ENCODE data around the gene VAPB.

DNA sequence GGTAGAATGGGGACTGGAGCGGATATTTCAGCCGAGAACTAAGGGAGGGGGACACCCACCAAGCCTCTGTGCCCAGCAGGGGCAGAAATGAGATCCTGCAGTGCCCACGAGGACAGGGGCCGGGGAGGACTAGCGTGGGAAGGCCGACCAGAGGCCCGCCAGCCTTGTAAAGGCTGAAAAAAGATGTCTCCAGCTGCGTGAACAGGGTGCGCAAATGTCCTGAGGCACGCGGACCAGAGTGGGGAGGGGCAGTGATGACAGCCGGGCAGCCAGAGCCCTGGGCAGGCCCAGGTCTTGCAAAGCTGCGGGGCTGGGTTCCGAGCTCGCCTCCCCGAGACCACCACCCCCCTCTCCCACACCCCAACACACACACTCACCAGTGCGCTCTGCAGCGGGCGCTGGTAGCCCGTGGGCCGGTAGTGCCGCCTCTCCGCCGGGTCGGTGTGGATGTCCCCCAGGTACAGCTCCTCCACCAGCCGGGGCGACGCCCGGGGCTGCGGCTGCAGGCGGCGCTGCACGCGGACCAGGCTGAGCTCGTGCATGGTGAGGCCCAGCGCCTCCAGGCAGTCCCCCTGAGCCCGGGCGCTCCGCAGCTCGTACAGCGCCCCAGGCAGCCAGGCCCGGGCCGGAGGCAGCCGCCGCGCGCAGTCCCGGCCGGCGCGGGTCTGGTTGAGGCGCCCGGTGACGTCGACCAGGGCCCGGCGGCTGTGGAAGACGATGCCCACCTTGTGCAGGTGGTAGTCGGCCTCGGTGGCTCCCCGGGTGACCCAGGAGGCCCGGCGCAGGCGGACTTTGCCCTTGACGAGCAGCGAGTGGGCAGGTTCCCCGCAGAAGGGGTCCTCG, 77.9 kb downstream of the VAPB start:
- TF ChIP-seq, protein P1, sequence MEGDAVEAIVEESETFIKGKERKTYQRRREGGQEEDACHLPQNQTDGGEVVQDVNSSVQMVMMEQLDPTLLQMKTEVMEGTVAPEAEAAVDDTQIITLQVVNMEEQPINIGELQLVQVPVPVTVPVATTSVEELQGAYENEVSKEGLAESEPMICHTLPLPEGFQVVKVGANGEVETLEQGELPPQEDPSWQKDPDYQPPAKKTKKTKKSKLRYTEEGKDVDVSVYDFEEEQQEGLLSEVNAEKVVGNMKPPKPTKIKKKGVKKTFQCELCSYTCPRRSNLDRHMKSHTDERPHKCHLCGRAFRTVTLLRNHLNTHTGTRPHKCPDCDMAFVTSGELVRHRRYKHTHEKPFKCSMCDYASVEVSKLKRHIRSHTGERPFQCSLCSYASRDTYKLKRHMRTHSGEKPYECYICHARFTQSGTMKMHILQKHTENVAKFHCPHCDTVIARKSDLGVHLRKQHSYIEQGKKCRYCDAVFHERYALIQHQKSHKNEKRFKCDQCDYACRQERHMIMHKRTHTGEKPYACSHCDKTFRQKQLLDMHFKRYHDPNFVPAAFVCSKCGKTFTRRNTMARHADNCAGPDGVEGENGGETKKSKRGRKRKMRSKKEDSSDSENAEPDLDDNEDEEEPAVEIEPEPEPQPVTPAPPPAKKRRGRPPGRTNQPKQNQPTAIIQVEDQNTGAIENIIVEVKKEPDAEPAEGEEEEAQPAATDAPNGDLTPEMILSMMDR (conservative IDR thresholded peaks at IDR 0.05): no peak
- no peak for TF ChIP-seq ZFX (IDR thresholded peaks at IDR 0.05)

Measured in C4-2B (cell line).